ENCODE data around the gene TSPAN7. TPM values are rescaled to one million over a fixed set of nuclear protein-coding genes. Genes with fewer than 3 reads are reported as not detected.

Gene TSPAN7
- total RNA-seq, 1 experiment from 2014 or later: not detected

DNA sequence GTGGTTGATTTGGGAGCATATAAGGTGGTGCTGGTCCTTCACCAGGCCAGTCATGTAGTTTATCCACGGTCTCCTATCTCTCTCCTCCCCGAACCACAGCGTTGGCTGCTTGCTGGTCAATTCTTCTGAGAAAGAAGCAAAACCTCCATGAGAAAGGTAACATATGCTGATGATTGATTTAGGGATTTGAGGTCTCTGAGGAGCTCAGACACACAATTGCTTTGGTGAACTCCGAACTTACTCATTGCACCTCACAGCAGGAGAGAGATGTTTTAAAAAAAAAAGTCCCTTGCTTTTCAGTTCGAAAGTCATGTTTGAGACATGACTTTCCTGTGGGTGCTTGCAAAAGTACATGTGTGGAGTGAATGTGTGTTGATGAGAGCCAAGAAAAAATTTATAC is 100.2 kb downstream of the TSPAN7 start:
- no peaks in the 10 kb centered on the region for H3F3A ChIP-seq (ENCODE audit: insufficient read depth, low read depth)
- no peaks in the 10 kb centered on the region for H3K4me1 ChIP-seq (replicated peaks; ENCODE audit: insufficient read depth)
- intact Hi-C loops (cut with micrococcal nuclease; ENCODE audit: unreplicated experiment): no loop called here
- ChIA-PET POLR2A (ENCODE audit: unreplicated experiment) (no interaction called here), CTCF (no interaction called here)
- no peaks in the 10 kb centered on the region for H4K20me1 ChIP-seq (ENCODE audit: insufficient read depth)
- no peaks in the 10 kb centered on the region for H3K9me2 ChIP-seq (ENCODE audit: insufficient read depth)
- H3K27me3 ChIP-seq (ENCODE audit: insufficient read depth, low read depth): no peaks in the 10 kb centered on the region
- no peak overlapping the region for H2AFZ ChIP-seq
- H3K9me3 ChIP-seq (ENCODE audit: insufficient read depth, low read depth): no peaks in the 10 kb centered on the region
- no peak overlapping the region for H3K27ac ChIP-seq
- H3K4me2 ChIP-seq: no peak overlapping the region
- no peaks in the 10 kb centered on the region for H3K36me3 ChIP-seq (ENCODE audit: low read depth)
- no peak for DNase-seq
- H3K79me2 ChIP-seq (ENCODE audit: low read depth): no peaks in the 10 kb centered on the region
- TF ChIP-seq EZH2 (IDR thresholded peaks at IDR 0.05; ENCODE audit: low read depth): no peak
- TF ChIP-seq, protein P1, sequence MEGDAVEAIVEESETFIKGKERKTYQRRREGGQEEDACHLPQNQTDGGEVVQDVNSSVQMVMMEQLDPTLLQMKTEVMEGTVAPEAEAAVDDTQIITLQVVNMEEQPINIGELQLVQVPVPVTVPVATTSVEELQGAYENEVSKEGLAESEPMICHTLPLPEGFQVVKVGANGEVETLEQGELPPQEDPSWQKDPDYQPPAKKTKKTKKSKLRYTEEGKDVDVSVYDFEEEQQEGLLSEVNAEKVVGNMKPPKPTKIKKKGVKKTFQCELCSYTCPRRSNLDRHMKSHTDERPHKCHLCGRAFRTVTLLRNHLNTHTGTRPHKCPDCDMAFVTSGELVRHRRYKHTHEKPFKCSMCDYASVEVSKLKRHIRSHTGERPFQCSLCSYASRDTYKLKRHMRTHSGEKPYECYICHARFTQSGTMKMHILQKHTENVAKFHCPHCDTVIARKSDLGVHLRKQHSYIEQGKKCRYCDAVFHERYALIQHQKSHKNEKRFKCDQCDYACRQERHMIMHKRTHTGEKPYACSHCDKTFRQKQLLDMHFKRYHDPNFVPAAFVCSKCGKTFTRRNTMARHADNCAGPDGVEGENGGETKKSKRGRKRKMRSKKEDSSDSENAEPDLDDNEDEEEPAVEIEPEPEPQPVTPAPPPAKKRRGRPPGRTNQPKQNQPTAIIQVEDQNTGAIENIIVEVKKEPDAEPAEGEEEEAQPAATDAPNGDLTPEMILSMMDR (conservative IDR thresholded peaks at IDR 0.05): no peak
- no TSS peak for BruUV-seq (replicated peaks)
- no peak overlapping the region for H3K4me3 ChIP-seq

DNA sequence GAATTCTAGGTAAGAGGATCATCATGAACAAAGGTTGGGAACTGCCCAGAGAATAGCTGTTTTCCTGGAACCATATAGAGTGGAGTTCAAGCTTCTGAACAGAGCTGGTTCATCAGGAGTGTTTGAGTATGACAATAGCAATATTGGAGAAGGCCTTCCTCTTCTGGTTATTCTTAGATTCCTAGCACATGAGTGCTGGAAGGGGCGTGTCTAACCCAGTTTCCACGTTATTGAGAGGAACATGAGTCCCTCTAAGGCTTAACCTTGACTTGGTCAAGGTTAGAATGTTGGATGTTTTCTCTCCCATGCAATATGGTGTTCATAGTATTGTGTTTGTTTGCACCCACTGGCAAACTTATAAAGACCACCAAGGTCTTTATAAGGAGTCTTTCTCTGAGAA is 101.3 kb downstream of the TSPAN7 start:
- H3K79me2 ChIP-seq (ENCODE audit: low read depth): no peaks in the 10 kb centered on the region
- no peaks in the 10 kb centered on the region for H3K9me3 ChIP-seq (ENCODE audit: insufficient read depth, low read depth)
- DNase-seq: no peak
- H3K27me3 ChIP-seq (ENCODE audit: insufficient read depth, low read depth): no peaks in the 10 kb centered on the region
- H3K4me1 ChIP-seq (replicated peaks; ENCODE audit: insufficient read depth): no peaks in the 10 kb centered on the region
- H3K4me3 ChIP-seq: no peak overlapping the region
- H3K36me3 ChIP-seq (ENCODE audit: low read depth): no peaks in the 10 kb centered on the region
- H3K27ac ChIP-seq: no peak overlapping the region
- H4K20me1 ChIP-seq (ENCODE audit: insufficient read depth): no peaks in the 10 kb centered on the region
- intact Hi-C loops (cut with micrococcal nuclease; ENCODE audit: unreplicated experiment): no loop called here
- H3K4me2 ChIP-seq: no peak overlapping the region
- H3K9me2 ChIP-seq (ENCODE audit: insufficient read depth): no peaks in the 10 kb centered on the region
- CTCF ChIA-PET: no interaction called here
- TF ChIP-seq EZH2 (IDR thresholded peaks at IDR 0.05; ENCODE audit: low read depth): no peak
- TF ChIP-seq, protein P1 (conservative IDR thresholded peaks at IDR 0.05): no peak
- BruUV-seq (replicated peaks): no TSS peak
- no peak overlapping the region for H2AFZ ChIP-seq
- H3F3A ChIP-seq (ENCODE audit: insufficient read depth, low read depth): no peaks in the 10 kb centered on the region
- POLR2A ChIA-PET (ENCODE audit: unreplicated experiment): no interaction called here

DNA sequence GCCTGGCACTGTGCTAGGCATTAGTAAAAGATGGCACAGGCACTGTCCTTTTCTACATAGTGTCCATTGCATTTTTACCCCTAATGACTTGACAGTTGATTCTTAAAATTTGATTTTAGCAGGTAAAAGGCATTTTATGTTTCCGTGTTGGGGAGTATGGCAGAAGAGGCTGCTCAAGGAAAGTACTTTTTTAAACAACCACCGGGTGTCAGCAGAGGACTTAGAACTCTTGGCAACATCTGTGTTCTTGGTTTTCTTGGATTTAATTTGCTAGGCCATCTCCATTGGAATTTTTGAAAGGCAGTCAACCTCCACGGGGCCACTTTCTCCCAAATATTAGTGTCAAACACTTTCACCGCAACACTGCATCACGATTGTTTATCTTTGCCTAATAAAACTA is 102.9 kb downstream of the TSPAN7 start:
- H3K4me3 ChIP-seq: no peak overlapping the region
- POLR2A ChIA-PET (ENCODE audit: unreplicated experiment): no interaction called here
- H3K4me1 ChIP-seq (replicated peaks; ENCODE audit: insufficient read depth): no peaks in the 10 kb centered on the region
- intact Hi-C loops (cut with micrococcal nuclease; ENCODE audit: unreplicated experiment): no loop called here
- H3K79me2 ChIP-seq (ENCODE audit: low read depth): no peaks in the 10 kb centered on the region
- H3K27ac ChIP-seq: no peak overlapping the region
- H3F3A ChIP-seq (ENCODE audit: insufficient read depth, low read depth): no peaks in the 10 kb centered on the region
- no peaks in the 10 kb centered on the region for H3K9me2 ChIP-seq (ENCODE audit: insufficient read depth)
- no peaks in the 10 kb centered on the region for H4K20me1 ChIP-seq (ENCODE audit: insufficient read depth)
- H3K36me3 ChIP-seq (ENCODE audit: low read depth): no peaks in the 10 kb centered on the region
- DNase-seq: no peak
- CTCF ChIA-PET: no interaction called here
- no TSS peak for BruUV-seq (replicated peaks)
- TF ChIP-seq, protein P1 (conservative IDR thresholded peaks at IDR 0.05): no peak
- TF ChIP-seq EZH2 (IDR thresholded peaks at IDR 0.05; ENCODE audit: low read depth): no peak
- no peaks in the 10 kb centered on the region for H3K9me3 ChIP-seq (ENCODE audit: insufficient read depth, low read depth)
- H2AFZ ChIP-seq: no peak overlapping the region
- no peak overlapping the region for H3K4me2 ChIP-seq
- H3K27me3 ChIP-seq (ENCODE audit: insufficient read depth, low read depth): no peaks in the 10 kb centered on the region
